HEK293 (cell line): ENCODE data around the gene TNFRSF14.

Experiments
- HOXD13 ChIP-seq: sonication (generic); formaldehyde crosslinking; IDR thresholded peaks from 2 replicates; pipeline ENCODE4 v1.8.0; 2022; ENCODE audit warnings: missing genetic modification reagents, borderline replicate concordance
- ZBTB21 ChIP-seq: fragments of 450-650 bp; formaldehyde crosslinking; IDR thresholded peaks from 2 replicates; pipeline ENCODE4 v1.5.1; 2017; ENCODE audit warnings: missing biosample characterization, missing genetic modification characterization
- ZNF274 ChIP-seq, 2 experiments: fragments of 200-500 bp in 1 of 2; fragments of 450-650 bp in 1 of 2; sonication (Bioruptor generic) in 1 of 2; formaldehyde crosslinking in 1 of 2; IDR thresholded peaks; 2 replicates each; pipeline versions ENCODE4 v1.5.1 to v1.6.1; 2014 to 2016; ENCODE audit warnings: borderline replicate concordance in 1 of 2, inconsistent platforms in 1 of 2, low read length in 1 of 2, missing biosample characterization in 1 of 2, missing genetic modification characterization in 1 of 2
- ZNF391 ChIP-seq: fragments of 450-650 bp; formaldehyde crosslinking; IDR thresholded peaks from 2 replicates; pipeline ENCODE4 v1.5.1; 2016; ENCODE audit warnings: low read depth, missing biosample characterization, missing genetic modification characterization, borderline replicate concordance

DNA sequence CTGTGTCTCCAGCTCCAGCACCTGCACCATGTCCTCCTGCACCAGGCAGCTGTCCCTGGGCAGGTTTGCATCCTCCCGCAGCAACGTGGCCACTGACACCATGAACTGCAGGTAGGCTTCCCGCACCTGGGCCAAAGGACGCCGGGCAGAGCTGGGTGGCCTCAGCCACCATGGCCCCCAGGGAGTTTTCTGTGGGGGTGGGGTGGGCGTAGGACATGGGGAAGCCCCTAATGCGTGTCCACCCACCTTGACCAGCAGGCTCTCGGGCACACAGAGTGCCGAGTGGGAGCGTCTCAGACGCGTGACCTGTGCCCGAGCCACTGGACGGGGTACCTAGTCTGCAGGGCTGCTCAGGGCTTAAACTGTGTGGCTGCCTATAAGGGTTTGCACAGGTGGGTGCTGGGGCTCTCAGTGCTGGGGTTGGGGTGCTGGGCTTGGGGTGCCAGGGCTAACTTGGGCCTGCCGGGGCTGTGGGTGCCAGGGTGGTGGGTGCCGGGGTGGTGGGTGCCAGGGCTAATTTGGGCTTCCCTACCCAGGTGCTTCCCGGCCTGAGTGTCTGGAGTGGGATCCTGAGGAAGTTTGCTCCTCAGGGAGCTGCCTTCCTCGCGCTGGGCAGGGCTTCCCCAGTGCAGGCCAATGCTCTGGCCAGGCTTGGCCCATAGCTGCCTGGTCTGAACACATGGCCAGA is 48.1 kb downstream of the TNFRSF14 start:
- TF ChIP-seq HOXD13 (no peak), ZNF391 (no peak), ZBTB21 (tag by site-specific recombination) (no peak), ZNF274 (IDR thresholded peaks at IDR 0.05; ENCODE audit: low read length) (no peak), ZNF274 (tag by site-specific recombination; IDR thresholded peaks at IDR 0.05; ENCODE audit: borderline replicate concordance) (no peak)
